Measurements from ENCODE around the gene EGR4. TPM values are rescaled to one million over a fixed set of nuclear protein-coding genes. Genes with fewer than 3 reads are reported as not detected.

EGR4 gene
- total RNA-seq, 4 donors from 2014 or later, result not detected

GRCh38 chr2:73249636-73250035 lies 43.7 kb downstream of the EGR4 start:
- no peak for DNase-seq
- Histone ChIP-seq H3K36me3 (no peaks in the 10 kb centered on the region), H3K9me3 (no peaks in the 10 kb centered on the region), H3K4me3 (no peak overlapping the region), H3K27ac (no peak overlapping the region), H3K4me1 (no peaks in the 10 kb centered on the region), H3K27me3 (no peaks in the 10 kb centered on the region)
- intact Hi-C loops (cut with DNase I; ENCODE audit: low total_unique reads), result no loop called here
- no peak for TF ChIP-seq CTCF (IDR thresholded peaks at IDR 0.05)

- Histone ChIP-seq H3K36me3 (no peaks in the 10 kb centered on the region), H3K27ac (no peak overlapping the region), H3K27me3 (no peaks in the 10 kb centered on the region), H3K9me3 (no peaks in the 10 kb centered on the region), H3K4me1 (no peaks in the 10 kb centered on the region), H3K4me3 (no peak overlapping the region)
- intact Hi-C loops (cut with DNase I; ENCODE audit: low total_unique reads), result no loop called here
- no peak for TF ChIP-seq CTCF (IDR thresholded peaks at IDR 0.05)
- TF ChIP-seq POLR2A (IDR thresholded peaks at IDR 0.05), result no peak
- no peak for DNase-seq
Observed at GRCh38 chr2:73246850-73247249, 46.5 kb downstream of the EGR4 start.

GRCh38 chr2:73244580-73244979 lies 48.8 kb downstream of the EGR4 start:
- no peaks in the 10 kb centered on the region for H3K36me3 ChIP-seq

GRCh38 chr2:73243884-73244570 lies 49.3 kb downstream of the EGR4 start:
- Histone ChIP-seq H3K4me3 (no peak overlapping the region), H3K27ac (no peak overlapping the region), H3K27me3 (no peaks in the 10 kb centered on the region), H3K4me1 (no peaks in the 10 kb centered on the region), H3K9me3 (no peaks in the 10 kb centered on the region), H3K36me3 (no peaks in the 10 kb centered on the region)
- DNase-seq, result no peak
- intact Hi-C loops (cut with DNase I; ENCODE audit: low total_unique reads), result no loop called here
- TF ChIP-seq CTCF (IDR thresholded peaks at IDR 0.05) (no peak), POLR2A (IDR thresholded peaks at IDR 0.05) (no peak)

More at GRCh38 chr2:73244580-73244979, 48.8 kb downstream of the EGR4 start:
- Histone ChIP-seq H3K27me3 (no peaks in the 10 kb centered on the region), H3K27ac (no peak overlapping the region), H3K4me3 (no peak overlapping the region), H3K4me1 (no peaks in the 10 kb centered on the region), H3K9me3 (no peaks in the 10 kb centered on the region)
- no peak for TF ChIP-seq POLR2A (IDR thresholded peaks at IDR 0.05)
- TF ChIP-seq CTCF (IDR thresholded peaks at IDR 0.05), result no peak
- DNase-seq, result no peak
- intact Hi-C loops (cut with DNase I; ENCODE audit: low total_unique reads), result no loop called here

Small RNA genes within 50 kb of the gene (small RNA-seq; reads per million reads assigned to genes)
- gene RNU6-111P, result not detected

Other genes starting within 250 kb of the EGR4 start
- 10 to 100 TPM in 2 of 4 donors, 1 to 10 TPM in 2; 2.1 to 16.0 (median 10.6) TPM for gene SFXN5, start 221.8 kb downstream of the EGR4 start, total RNA-seq
- 10 to 100 TPM; 22.4 to 45.7 (median 31.7) TPM for gene RAB11FIP5, start 180.6 kb downstream of the EGR4 start, total RNA-seq
- not detected for gene NOTO, start 91.0 kb downstream of the EGR4 start, total RNA-seq
- 10 to 100 TPM in 3 of 4 donors, 1 to 10 TPM in 1; 5.9 to 31.1 (median 22.7) TPM for gene SMYD5, start 79.3 kb downstream of the EGR4 start, total RNA-seq
- gene PRADC1, start 60.3 kb downstream of the EGR4 start, total RNA-seq, result 10 to 100 TPM in 2 of 4 donors, 1 to 10 TPM in 2; 2.3 to 11.8 (median 9.8) TPM
- 100 to 1,000 TPM; 118 to 269 (median 188) TPM for gene CCT7, start 59.2 kb downstream of the EGR4 start, total RNA-seq
- gene FBXO41, start 9.1 kb downstream of the EGR4 start, total RNA-seq, result 1 to 10 TPM in 3 of 4 donors, under 1 TPM in 1; 0.29 to 5.6 (median 1.6) TPM
- 10 to 100 TPM; 21.5 to 52.1 (median 44.6) TPM for gene ALMS1, start 92.3 kb upstream of the EGR4 start, total RNA-seq

Data from uterus (tissue), 4 donors.